Psoas muscle (tissue), 8 donors: Measurements from ENCODE around the gene BFSP2. TPM values are rescaled to one million over a fixed set of nuclear protein-coding genes. Genes with fewer than 3 reads are reported as not detected.

Experiments
- ATAC-seq, 4 donors: fragments of 200-7000 bp; cut with Tn5 transposase; one replicate each; pipeline ENCODE4 v1.9.1; 2020; ENCODE audit warnings: moderate library complexity in 3 of 4, mild to moderate bottlenecking in 2 of 4
- DNase-seq, 2 donors: peaks; one replicate each; pipeline ENCODE4 v3.0.0-alpha.2; 2020
- H3K27ac ChIP-seq: fragments of 200-600 bp; one replicate; pipeline ENCODE4 v1.8.0; 2022
- H3K27me3 ChIP-seq, 3 donors: fragments of 200-600 bp in 1 of 3; one replicate each; pipeline versions ENCODE4 v1.6.1 to v1.8.0; 2013 to 2022; ENCODE audit warnings: low read length in 2 of 3, mild to moderate bottlenecking in 2 of 3, moderate library complexity in 1 of 3; ENCODE audit not compliant: insufficient read depth in 3 of 3
- H3K36me3 ChIP-seq, 2 donors: fragments of 200-600 bp in 1 of 2; one replicate each; pipeline versions ENCODE4 v1.6.1 to v1.8.0; 2013 to 2022; ENCODE audit warnings: low read depth in 1 of 2, mild to moderate bottlenecking in 1 of 2, moderate library complexity in 1 of 2; ENCODE audit not compliant: insufficient read depth in 1 of 2
- H3K4me1 ChIP-seq: fragments of 200-600 bp; one replicate; pipeline ENCODE4 v1.8.0; 2022
- H3K4me3 ChIP-seq: fragments of 200-600 bp; one replicate; pipeline ENCODE4 v1.8.0; 2022; ENCODE audit warnings: mild to moderate bottlenecking
- H3K9me3 ChIP-seq: fragments of 200-600 bp; one replicate; pipeline ENCODE4 v1.8.0; 2022
- WGBS, 3 donors: extraction: QIAGEN DNeasy Blood & Tissue Kit; methylation state at CpG; one replicate each; pipeline versions ENCODE4 v1.1.6 to v1.1.7; 2013; 5-methylcytosine and 5-hydroxymethylcytosine counted together
- intact Hi-C, 2 donors: fragments of 100-400 bp; cut with DNase I; formaldehyde crosslinking; loops; one replicate each; pipeline versions ENCODE4 v1.11.0 to v1.14.2; 2022
- polyA plus RNA-seq, 3 donors: library from polyadenylated mRNA; stranded (reverse); fragments of 200-250 nt; gene quantifications; one replicate each; pipeline ENCODE4 v1.2.3, GENCODE V29; 2013
- total RNA-seq, 4 donors: library from RNA; stranded (reverse); fragmentation: NEBNext Ultra II Directional in 2 of 4; extraction: Animal tissue kit (Norgen Biotek cat#: 25700) in 2 of 4; gene quantifications; one replicate each; pipeline versions ENCODE4 v1.2.1 to v1.2.4, GENCODE V29; 2021 to 2023
- TF ChIP-seq, protein P1 (sequence below): fragments of 200-600 bp; IDR thresholded peaks from one replicate; pipeline ENCODE4 v1.8.0; 2022; ENCODE audit warnings: antibody characterized with exemption
- donor health status: healthy with polysubstance abuse.
- donor health status: DM: no; HTN: no; CAD: no; lungs with moderate emphysema.
- donor health status: Bipolar disorder and iron deficiency.
- donor health status: healthy.
- donor health status: DM: yes; HTN: yes; CAD: no.
- donor health status: DM: no; HTN: no; CAD: no.
- donor health status: DM: no; HTN: no; CAD: no.
- donor health status: DM: yes; HTN: yes; CAD: no.

Gene BFSP2
- total and polyA plus RNA-seq, 7 donors = not detected

GRCh38 chr3:133367956-133368355 lies 31.9 kb upstream of the BFSP2 start:
- intact Hi-C loops = no loop called here
- TF ChIP-seq, protein P1, sequence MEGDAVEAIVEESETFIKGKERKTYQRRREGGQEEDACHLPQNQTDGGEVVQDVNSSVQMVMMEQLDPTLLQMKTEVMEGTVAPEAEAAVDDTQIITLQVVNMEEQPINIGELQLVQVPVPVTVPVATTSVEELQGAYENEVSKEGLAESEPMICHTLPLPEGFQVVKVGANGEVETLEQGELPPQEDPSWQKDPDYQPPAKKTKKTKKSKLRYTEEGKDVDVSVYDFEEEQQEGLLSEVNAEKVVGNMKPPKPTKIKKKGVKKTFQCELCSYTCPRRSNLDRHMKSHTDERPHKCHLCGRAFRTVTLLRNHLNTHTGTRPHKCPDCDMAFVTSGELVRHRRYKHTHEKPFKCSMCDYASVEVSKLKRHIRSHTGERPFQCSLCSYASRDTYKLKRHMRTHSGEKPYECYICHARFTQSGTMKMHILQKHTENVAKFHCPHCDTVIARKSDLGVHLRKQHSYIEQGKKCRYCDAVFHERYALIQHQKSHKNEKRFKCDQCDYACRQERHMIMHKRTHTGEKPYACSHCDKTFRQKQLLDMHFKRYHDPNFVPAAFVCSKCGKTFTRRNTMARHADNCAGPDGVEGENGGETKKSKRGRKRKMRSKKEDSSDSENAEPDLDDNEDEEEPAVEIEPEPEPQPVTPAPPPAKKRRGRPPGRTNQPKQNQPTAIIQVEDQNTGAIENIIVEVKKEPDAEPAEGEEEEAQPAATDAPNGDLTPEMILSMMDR = no peak

GRCh38 chr3:133368371-133369067 lies 31.3 kb upstream of the BFSP2 start:
- intact Hi-C loops = no loop called here
- TF ChIP-seq, protein P1 = no peak
- H3K4me3 ChIP-seq = no peak overlapping the region
- H3K27me3 ChIP-seq = no peaks in the 10 kb centered on the region
- ATAC-seq = no peak
- H3K9me3 ChIP-seq = no peaks in the 10 kb centered on the region
- H3K36me3 ChIP-seq = no peaks in the 10 kb centered on the region
- no peak overlapping the region for H3K27ac ChIP-seq
- DNase-seq = no peak
- no peaks in the 10 kb centered on the region for H3K4me1 ChIP-seq
- 45 to 57% (median 48%) methylated on average over 4 of the region's 4 CpGs for WGBS, 3 donors

More at GRCh38 chr3:133367956-133368355, 31.9 kb upstream of the BFSP2 start:
- Histone ChIP-seq H3K4me1 (no peaks in the 10 kb centered on the region), H3K27ac (no peak overlapping the region), H3K9me3 (no peaks in the 10 kb centered on the region), H3K4me3 (no peak overlapping the region), H3K27me3 (no peaks in the 10 kb centered on the region), H3K36me3 (no peaks in the 10 kb centered on the region)
- DNase-seq = no peak
- 58 to 81% (median 73%) methylated on average over 1 of the region's 1 CpG for WGBS, 3 donors
- no peak for ATAC-seq

GRCh38 chr3:133369068-133369440 lies 30.8 kb upstream of the BFSP2 start:
- intact Hi-C loops = no loop called here
- H3K4me3 ChIP-seq = no peak overlapping the region
- H3K36me3 ChIP-seq = no peaks in the 10 kb centered on the region
- no peaks in the 10 kb centered on the region for H3K27me3 ChIP-seq
- 77 to 80% (median 80%) methylated on average over 9 of the region's 9 CpGs for WGBS, 3 donors
- no peak overlapping the region for H3K27ac ChIP-seq
- DNase-seq = no peak
- H3K9me3 ChIP-seq = no peaks in the 10 kb centered on the region
- TF ChIP-seq, protein P1 = no peak
- H3K4me1 ChIP-seq = no peaks in the 10 kb centered on the region
- no peak for ATAC-seq

GRCh38 chr3:133371181-133371580 lies 28.7 kb upstream of the BFSP2 start:
- no peaks in the 10 kb centered on the region for H3K27me3 ChIP-seq
- no peak overlapping the region for H3K4me3 ChIP-seq
- no peaks in the 10 kb centered on the region for H3K4me1 ChIP-seq
- no peak for ATAC-seq
- intact Hi-C loops = no loop called here
- no peak overlapping the region for H3K27ac ChIP-seq
- no peaks in the 10 kb centered on the region for H3K36me3 ChIP-seq
- no peaks in the 10 kb centered on the region for H3K9me3 ChIP-seq
- DNase-seq = no peak
- WGBS, 3 donors = 94 to 95% (median 94%) methylated on average over 2 of the region's 2 CpGs
- TF ChIP-seq, protein P1 = no peak

DNA sequence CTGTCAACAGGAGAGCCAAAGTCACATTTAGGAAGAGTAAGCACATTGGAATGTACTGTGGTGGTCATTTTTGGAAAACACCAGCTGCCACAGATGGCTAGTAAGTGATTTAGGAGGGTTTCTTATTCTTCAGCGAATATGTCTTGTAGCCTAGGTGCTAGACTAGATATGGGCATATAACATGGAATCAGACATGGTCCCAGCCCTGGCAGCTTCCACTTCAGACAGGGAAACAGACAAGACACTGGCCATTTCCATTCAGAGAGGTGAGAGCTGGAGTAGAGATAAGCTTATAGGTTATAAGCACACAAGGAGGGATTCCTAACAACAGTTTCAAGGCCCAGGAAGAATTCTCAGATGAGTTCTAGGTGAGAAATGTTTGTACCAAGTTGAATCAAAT lies 28.2 kb upstream of the BFSP2 start:
- TF ChIP-seq, protein P1 = no peak
- no peaks in the 10 kb centered on the region for H3K27me3 ChIP-seq
- no peak overlapping the region for H3K4me3 ChIP-seq
- no peak overlapping the region for H3K27ac ChIP-seq
- H3K36me3 ChIP-seq = no peaks in the 10 kb centered on the region
- intact Hi-C loops = no loop called here
- ATAC-seq (no peak), DNase-seq (no peak)
- WGBS, 3 donors = 91 to 94% (median 93%) methylated on average over 1 of the region's 1 CpG
- H3K4me1 ChIP-seq = no peaks in the 10 kb centered on the region
- no peaks in the 10 kb centered on the region for H3K9me3 ChIP-seq
